IMR-90 (cell line): Measurements from ENCODE around the gene TMEM26.

Experiments
- POLR2A ChIP-seq: IDR thresholded peaks from 2 replicates; pipeline ENCODE4 v1.6.1; 2012; ENCODE audit warnings: mild to moderate bottlenecking, low read depth, low read length
- TF ChIP-seq, protein P1 (sequence below): conservative IDR thresholded peaks from 2 replicates; pipeline ENCODE4 v1.5.1; 2012; ENCODE audit warnings: mild to moderate bottlenecking, low read depth, low read length, improper control_type of control experiment
- TF ChIP-seq, protein P2 (sequence below): fragments of 150-350 bp; IDR thresholded peaks from 2 replicates; pipeline ENCODE4 v1.6.1; 2016; ENCODE audit warnings: low read depth, mild to moderate bottlenecking, low read length, moderate library complexity, borderline replicate concordance

DNA sequence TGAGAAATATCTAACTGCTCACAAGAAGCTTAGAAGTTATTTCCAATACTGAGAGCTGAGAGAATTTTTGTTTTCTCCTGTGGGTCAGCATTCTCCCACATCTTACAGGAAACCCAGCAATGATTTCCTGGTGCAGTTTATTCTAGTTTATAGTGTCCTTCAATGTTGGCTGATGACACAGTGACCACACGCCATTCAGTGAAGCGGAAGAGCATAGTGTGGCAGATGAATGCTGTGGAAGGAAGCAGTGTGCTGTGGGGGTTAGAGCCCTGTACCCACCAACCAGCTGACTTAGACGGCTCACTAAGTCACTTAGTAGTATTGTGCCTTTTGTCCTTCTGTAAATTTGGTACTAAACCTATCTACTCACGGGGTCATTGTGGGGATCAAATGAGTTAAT, 1.4 kb upstream of the TMEM26 start:
- TF ChIP-seq, protein P1, sequence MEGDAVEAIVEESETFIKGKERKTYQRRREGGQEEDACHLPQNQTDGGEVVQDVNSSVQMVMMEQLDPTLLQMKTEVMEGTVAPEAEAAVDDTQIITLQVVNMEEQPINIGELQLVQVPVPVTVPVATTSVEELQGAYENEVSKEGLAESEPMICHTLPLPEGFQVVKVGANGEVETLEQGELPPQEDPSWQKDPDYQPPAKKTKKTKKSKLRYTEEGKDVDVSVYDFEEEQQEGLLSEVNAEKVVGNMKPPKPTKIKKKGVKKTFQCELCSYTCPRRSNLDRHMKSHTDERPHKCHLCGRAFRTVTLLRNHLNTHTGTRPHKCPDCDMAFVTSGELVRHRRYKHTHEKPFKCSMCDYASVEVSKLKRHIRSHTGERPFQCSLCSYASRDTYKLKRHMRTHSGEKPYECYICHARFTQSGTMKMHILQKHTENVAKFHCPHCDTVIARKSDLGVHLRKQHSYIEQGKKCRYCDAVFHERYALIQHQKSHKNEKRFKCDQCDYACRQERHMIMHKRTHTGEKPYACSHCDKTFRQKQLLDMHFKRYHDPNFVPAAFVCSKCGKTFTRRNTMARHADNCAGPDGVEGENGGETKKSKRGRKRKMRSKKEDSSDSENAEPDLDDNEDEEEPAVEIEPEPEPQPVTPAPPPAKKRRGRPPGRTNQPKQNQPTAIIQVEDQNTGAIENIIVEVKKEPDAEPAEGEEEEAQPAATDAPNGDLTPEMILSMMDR: no peak
- TF ChIP-seq, protein P2, sequence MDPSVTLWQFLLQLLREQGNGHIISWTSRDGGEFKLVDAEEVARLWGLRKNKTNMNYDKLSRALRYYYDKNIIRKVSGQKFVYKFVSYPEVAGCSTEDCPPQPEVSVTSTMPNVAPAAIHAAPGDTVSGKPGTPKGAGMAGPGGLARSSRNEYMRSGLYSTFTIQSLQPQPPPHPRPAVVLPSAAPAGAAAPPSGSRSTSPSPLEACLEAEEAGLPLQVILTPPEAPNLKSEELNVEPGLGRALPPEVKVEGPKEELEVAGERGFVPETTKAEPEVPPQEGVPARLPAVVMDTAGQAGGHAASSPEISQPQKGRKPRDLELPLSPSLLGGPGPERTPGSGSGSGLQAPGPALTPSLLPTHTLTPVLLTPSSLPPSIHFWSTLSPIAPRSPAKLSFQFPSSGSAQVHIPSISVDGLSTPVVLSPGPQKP: no peak
- no peak for TF ChIP-seq POLR2A
